GDM1 (cell line): ENCODE data around the gene ADAP1.
A peak's percentile ranks its signal among the peaks of the same experiment; 100 is the strongest.
"Not testable (repeated sequence)": the region's sequence is repeated elsewhere in the genome, so short reads cannot be mapped to it uniquely, and the experiment has no call there.

Experiments used
- DNase-seq: peaks from one replicate; lab custom pipeline; 2025; lab: John Stamatoyannopoulos, UW

The ADAP1 gene, protein sequence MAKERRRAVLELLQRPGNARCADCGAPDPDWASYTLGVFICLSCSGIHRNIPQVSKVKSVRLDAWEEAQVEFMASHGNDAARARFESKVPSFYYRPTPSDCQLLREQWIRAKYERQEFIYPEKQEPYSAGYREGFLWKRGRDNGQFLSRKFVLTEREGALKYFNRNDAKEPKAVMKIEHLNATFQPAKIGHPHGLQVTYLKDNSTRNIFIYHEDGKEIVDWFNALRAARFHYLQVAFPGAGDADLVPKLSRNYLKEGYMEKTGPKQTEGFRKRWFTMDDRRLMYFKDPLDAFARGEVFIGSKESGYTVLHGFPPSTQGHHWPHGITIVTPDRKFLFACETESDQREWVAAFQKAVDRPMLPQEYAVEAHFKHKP

DNA sequence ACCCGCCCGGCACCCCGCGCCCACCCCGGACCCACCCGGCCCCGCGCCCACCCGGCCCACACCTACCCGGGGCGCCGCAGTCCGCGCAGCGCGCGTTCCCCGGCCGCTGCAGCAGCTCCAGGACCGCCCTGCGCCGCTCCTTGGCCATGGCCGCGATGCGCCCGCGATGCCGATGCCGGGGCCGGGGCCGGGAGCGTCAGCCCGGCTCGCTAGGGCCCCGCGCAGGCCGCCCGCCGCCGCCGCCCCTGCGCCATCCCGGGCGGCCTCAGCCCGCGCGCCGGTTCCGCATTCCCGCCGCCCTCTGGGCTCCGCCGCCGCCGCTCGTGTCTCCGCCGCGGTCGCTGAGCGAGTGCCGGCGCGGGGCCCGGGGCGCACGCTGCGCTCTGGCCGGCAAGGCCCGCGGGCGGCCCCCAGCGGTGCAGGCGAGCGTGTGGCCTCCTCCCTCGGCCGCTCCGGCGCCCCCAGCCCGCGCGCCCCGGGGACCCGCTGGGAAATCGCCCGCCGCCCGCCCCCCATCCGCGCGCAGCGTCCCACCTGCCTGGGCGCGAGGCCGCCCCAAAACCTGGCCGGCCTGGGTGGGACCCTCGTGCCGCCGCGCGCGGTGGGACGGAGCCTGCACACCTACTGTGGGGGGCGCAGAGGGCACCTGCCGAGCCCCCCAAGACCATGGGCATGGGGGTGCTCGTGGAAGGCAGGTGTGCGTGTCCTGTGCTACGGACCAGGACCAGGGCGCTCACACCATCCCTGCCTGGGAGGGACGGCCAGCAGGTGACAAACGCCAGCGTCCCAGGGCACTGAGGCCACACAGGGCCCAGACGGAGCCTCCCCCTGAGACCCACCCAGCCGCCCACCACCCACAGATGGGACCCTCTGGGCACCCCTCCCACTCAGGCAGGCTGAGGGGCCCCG, at the start of gene ADAP1:
Gene ADAP1 (minus strand): TSS at position 351 of the 909 bp plus-strand sequence. CDS start 203 bp downstream, at position 148.
- DNase-seq = peak; percentile 72

DNA sequence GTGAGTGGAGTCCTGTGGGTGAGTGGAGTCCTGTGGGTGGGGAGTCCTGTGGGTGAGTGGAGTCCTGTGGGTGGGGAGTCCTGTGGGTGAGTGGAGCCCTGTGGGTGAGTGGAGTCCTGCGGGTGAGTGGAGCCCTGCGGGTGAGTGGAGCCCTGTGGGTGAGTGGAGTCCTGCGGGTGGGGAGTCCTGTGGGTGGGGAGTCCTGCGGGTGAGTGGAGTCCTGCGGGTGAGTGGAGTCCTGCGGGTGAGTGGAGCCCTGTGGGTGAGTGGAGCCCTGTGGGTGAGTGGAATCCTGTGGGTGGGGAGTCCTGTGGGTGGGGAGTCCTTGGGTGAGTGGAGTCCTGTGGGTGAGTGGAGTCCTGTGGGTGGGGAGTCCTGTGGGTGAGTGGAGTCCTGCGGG, 48.0 kb upstream of the ADAP1 start:
- not testable (repeated sequence) for DNase-seq

DNA sequence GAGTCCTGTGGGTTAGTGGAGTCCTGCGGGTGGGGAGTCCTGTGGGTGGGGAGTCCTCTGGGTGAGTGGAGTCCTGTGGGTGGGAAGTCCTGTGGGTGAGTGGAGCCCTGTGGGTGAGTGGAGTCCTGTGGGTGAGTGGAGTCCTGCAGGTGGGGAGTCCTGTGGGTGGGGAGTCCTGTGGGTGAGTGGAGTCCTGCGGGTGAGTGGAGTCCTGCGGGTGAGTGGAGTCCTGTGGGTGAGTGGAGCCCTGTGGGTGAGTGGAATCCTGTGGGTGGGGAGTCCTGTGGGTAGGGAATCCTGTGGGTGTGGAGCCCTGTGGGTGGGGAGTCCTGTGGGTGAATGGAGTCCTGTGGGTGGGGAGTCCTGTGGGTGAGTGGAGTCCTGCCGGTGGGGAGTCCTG, 47.5 kb upstream of the ADAP1 start:
- DNase-seq = not testable (repeated sequence)

DNA sequence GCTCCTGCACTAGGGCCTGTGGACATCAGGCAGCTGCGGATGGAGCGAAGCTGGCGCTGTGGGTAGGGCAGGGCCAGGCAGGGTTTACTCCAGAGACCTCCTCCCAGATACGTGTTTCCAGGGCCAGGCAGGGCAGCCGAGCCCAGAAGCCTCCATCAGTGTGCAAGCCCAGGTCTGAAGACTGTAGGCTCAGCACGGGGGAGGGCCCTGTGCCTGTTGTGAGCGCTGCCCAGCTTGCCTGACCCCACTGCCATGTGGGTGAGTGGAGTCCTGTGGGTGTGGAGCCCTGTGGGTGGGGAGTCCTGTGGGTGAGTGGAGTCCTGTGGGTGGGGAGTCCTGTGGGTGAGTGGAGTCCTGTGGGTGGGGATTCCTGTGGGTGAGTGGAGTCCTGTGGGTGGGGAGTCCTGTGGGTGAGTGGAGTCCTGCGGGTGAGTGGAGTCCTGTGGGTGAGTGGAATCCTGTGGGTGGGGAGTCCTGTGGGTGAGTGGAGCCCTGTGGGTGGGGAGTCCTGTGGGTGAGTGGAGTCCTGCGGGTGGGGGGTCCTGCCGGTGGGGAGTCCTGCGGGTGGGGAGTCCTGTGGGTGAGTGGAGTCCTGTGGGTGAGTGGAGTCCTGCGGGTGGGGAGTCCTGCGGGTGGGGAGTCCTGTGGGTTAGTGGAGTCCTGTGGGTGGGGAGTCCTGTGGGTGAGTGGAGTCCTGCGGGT, 46.7 kb upstream of the ADAP1 start:
- not testable (repeated sequence) for DNase-seq

DNA sequence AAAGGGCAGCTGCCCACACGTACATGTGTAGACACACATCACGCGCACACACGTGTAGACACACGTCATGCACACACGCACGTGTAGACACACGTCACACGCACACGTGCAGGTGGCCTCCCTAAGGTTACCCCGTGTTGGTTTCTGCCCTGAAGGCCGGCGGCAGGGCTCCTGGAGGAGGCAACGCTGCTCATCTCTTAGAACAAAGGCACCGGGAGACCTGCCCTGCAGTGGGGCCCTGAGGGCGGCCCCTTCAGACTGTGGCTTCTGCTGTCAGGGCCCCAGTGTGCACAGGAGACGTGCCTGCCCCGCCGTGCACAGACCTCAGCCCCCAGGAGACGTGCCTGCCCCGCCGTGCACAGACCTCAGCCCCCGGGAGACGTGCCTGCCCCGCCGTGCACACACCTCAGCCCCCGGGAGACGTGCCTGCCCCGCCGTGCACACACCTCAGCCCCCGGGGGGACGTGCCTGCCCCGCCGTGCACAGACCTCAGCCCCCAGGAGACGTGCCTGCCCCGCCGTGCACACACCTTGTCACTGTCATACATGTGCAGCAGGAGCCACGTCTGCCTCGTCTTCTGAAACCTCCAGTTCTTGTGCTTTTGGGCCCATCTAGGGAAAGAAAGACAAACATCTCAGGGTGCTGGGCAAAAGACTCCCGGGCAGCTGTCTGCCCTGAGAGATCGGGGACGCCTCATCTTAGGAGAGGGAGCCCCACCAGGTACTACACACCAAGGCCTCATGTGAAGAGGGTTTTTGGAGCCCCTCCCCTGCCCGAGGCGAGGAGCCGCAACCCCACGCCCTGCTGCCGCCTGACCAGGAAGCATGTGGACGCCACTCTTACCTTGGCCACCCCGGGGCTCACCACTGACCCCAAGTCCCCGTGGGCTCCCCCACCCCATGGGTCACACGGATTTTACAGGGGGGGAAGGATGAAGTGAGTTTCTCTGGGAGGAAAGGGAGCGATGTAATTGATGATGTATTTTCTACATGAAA, 45.8 kb upstream of the ADAP1 start:
- DNase-seq = no peak

- no peak for DNase-seq
Observed at GRCh38 chr7:999149-999879, 44.8 kb upstream of the ADAP1 start.

DNA sequence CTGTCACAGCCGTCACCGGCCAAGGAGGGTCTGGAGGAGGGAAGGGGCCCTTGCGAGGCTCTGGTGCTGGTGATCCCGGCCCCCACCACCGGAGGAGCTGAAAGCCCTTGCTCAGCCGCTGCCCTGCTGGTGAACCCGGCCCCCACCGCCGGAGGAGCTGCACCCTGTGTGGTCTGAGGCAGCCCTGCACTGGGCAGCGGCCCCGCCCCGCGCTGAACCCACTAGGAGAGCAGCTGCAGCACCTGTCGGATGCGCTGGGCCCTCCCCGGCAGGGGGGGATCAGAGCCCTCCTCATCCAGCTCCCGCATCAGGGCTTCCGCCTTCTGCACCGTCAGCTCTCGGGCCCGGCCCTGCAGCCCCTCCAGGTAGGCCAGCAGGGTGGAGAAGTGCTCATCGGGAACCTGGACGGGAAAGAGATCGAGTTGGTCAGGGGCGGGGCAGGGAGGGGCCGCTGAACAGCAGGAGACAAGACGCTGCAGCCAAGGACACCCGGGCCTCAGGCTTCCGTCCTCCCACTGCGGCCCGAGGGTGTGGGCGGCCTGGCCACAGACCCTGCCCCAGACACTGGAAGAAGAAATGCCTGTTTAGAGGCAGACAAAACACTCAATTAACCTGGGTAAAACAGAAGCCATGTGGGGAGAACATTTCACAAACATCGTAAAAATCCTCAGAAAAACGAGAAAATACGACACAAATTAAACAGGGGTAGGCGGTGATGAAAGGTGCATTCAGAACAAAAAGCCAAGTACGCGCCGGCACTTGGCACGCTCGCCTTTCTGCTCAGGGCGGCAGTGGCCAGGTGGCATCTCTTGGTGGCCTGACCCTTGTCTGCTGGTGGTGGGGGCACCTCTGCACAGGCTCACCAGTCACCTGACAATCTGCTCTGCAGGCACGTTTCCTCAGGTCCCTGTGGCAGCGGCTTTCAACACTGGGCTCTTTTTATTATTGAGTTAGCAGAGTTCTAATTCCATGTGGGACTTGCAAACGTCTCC, 43.2 kb upstream of the ADAP1 start:
- DNase-seq = no peak

- DNase-seq = no peak
Observed at GRCh38 chr7:996079-996872, 41.8 kb upstream of the ADAP1 start.

GRCh38 chr7:995571-995970, 41.1 kb upstream of the ADAP1 start:
- no peak for DNase-seq

- no peak for DNase-seq
Observed at GRCh38 chr7:994592-995308, 40.3 kb upstream of the ADAP1 start.

DNA sequence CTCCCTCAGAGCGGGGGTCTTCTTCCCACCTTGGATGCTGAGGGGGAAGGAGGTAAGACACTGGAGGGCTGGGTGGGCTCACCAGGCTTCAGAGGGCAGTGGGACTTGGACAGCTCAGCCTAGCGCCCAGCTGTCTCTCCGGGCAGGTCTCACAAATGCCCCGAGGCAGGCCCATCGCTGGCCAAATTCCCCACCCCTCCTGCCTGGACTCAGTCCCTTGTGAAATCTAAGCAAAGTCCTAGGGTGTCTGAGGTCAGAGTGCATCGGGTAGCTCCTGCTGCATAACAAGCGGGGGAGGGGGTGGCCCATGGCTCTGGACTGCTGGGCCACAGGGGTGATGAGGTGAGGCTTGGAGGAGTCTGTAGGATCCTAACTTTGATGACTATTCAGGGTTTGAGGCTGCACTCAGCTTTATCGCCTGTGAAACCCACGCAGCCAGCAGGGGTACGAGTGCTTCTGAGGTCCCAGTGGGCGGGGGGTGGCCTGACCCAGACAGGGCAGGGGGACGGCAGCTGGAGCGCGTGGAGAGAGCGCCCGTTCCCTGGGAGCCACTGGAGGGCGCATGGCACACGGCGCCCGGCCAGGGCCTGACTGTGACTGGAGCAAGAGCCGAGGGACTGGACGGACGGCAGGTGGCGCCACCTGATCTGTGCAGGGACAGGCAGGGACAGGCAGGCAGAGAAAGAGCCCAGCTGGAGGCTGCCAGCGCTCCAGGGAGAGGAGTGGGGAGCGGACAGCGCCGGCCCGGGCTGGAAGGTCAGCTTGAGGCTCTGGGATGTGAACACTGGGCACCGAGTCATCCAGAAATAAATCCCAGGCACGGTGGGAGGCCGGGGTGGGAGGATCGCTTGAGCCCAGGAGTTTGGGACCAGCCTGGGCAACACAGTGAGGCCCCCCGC, 38.5 kb upstream of the ADAP1 start:
- DNase-seq = peak; percentile 88

DNA sequence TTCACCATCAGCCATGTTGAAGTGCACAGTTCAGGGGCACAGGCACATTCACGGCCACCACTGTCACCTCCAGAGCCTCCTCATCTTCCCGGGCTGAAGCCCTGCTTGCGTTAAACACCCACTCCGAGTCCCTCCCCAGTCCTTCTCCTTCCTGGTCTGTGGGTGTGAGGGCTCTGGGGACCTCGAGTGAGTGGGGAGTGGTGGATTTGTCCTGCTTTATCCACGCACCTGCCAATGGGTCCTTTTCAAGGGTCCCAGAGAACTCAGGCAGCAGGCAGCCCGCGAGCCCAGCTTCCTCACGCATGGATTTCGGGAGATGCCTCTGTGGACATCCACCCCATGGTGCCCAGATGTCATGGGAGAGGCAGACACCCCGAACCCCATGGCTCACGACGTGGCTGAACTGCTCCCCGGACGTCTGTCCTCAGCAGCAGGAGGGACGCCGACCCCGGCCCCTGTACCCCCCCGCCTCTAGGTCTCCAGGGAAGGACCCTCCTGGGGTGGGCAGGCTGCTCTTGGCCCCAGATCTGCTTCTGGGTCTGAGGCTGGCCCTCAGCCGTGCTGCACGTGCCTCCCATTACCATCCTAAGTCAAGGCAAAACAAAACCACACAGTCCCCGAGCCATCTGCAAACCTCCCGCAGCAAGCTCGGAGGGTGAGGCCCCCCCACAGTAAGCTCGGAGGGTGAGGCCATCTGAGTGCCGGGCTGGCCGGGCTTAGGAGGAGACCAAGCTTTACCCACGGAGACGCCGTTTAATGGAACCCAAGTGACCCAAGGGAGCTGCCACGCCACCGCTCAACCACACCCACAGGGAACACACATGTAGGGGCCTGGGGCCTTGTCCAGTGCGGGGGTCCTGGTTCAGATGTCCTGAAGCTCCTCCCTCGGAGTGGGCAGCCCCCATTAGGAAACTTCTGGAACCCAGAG, 37.5 kb upstream of the ADAP1 start:
- no peak for DNase-seq

DNA sequence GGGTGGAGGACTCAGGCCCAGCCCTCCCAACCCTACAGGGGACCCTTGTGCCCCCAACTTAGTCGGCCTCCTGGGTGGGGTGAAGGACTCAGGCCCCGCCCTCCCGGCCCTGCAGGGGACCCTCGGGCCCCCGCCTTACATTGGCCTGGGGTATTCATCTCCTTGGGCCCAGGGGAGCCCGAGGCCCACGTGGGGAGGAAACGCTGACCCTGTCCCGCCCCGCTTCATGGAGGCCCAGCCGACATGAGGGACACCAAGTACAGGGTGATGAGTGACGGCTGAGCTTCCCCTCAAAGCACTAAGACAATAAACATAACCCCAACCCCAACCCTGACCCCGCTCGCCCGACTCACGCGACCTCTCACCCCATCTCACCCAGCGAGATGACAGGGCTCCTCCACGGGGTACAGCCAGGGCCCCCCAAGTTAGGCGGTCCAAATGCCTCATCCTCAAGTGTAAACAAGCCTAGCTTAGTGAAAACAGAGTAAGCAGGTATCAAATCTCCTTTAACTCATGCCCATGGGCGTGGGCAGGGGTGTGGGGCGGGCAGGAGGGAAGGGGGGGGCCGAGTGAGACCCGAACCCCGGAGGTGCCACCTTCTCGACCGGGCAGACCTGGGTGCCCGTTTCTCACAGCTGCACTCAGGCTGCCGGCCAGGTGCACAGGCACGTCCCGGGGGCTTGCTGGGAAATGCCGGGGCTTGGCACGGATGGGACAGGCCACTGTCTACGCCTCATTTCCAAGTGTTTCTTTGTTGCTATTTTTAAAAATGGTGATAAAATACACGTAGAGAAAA, 36.7 kb upstream of the ADAP1 start:
- DNase-seq = no peak

DNA sequence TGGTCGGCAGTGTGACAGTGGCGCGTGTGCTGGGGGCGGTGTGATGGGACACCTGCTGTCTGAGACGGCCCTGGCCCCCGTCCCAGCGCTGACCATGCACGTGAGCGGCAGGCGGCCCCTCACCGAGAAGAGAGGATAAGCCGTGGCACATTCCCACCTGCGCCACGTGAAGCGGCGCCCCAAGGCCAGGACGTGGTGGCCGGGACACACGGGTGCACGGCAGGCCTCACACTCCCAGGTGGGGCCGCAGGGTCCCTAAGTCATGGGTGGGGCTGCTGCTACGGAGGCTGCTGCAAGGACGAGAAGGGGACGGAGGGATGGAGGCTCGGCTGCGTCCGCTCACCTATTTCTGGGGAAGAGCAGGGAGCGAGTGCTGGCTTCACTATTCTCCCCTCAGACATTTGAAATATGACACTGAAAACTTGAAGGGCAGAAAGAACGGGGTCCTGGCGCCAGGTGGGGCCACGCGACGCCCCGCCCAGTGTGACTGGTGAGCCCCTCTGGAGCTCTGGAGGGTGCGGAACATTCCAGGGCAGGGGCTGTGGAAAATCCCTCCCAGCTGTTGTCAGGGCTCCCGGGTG, 36.0 kb upstream of the ADAP1 start:
- no peak for DNase-seq
